Muscle of leg (tissue), 11 donors: ENCODE data around the gene DCC. TPM values are rescaled to one million over a fixed set of nuclear protein-coding genes. Genes with fewer than 3 reads are reported as not detected.

ENCODE experiments used
- DNase-seq: peaks from one replicate; pipeline ENCODE4 v3.0.0; 2013
- H3K27ac ChIP-seq: one replicate; pipeline ENCODE4 v1.5.1; 2013; ENCODE audit warnings: mild to moderate bottlenecking, low read length, control low read depth
- H3K27me3 ChIP-seq: one replicate; pipeline ENCODE4 v1.6.1; 2013; ENCODE audit warnings: low read length; ENCODE audit not compliant: control insufficient read depth, insufficient read depth
- H3K36me3 ChIP-seq: one replicate; pipeline ENCODE4 v1.6.1; 2013; ENCODE audit warnings: low read length; ENCODE audit not compliant: control insufficient read depth, insufficient read depth
- H3K4me1 ChIP-seq: one replicate; pipeline ENCODE4 v1.6.1; 2013; ENCODE audit warnings: low read length; ENCODE audit not compliant: control insufficient read depth, insufficient read depth
- H3K4me3 ChIP-seq: one replicate; pipeline ENCODE4 v1.5.1; 2013; ENCODE audit warnings: low read length, control low read depth
- H3K9me3 ChIP-seq: replicated peaks from 2 replicates; pipeline ENCODE4 v1.6.1; 2013; ENCODE audit warnings: low read depth, low read length; ENCODE audit not compliant: control insufficient read depth
- WGBS: methylation state at CpG from one replicate; pipeline ENCODE4 v1.1.5; 2013; ENCODE audit warnings: missing lambda C conversion rate; ENCODE audit not compliant: insufficient coverage; 5-methylcytosine and 5-hydroxymethylcytosine counted together
- polyA plus RNA-seq, 8 donors: library from polyadenylated mRNA; unstranded; fragments of 120-200 nt; gene quantifications; one replicate each; pipeline versions ENCODE4 v1.2.1 to v1.2.3, GENCODE V29; 2013; ENCODE audit warnings: inconsistent platforms in 1 of 8, low replicate concordance in 1 of 8; ENCODE audit not compliant: insufficient read length in 8 of 8, insufficient read depth in 1 of 8
- total RNA-seq: library from RNA; stranded (reverse); fragments of 120-200 nt; gene quantifications from one replicate; pipeline ENCODE4 v1.2.4, GENCODE V29; 2013

Gene DCC
- total and polyA plus RNA-seq, 9 donors = 0.06 to 0.46 (median 0.13) TPM

- no peaks in the 10 kb centered on the region for H3K4me1 ChIP-seq
- H3K36me3 ChIP-seq = no peaks in the 10 kb centered on the region
- no CpG with 5 or more reads among the region's 2 CpGs for WGBS
- H3K9me3 ChIP-seq = no peaks in the 10 kb centered on the region
- no peak overlapping the region for H3K27ac ChIP-seq
- DNase-seq = no peak
- no peak overlapping the region for H3K4me3 ChIP-seq
- H3K27me3 ChIP-seq = no peaks in the 10 kb centered on the region
Measured at GRCh38 chr18:52484977-52485376, 145.0 kb downstream of the DCC start.

GRCh38 chr18:52486052-52486451 is 146.1 kb downstream of the DCC start:
- Histone ChIP-seq H3K4me3 (no peak overlapping the region), H3K4me1 (no peaks in the 10 kb centered on the region), H3K36me3 (no peaks in the 10 kb centered on the region), H3K27ac (no peak overlapping the region), H3K9me3 (no peaks in the 10 kb centered on the region), H3K27me3 (no peaks in the 10 kb centered on the region)
- WGBS = 100% methylated on average over 1 of the region's 6 CpGs
- DNase-seq = no peak

- Histone ChIP-seq H3K27me3 (no peaks in the 10 kb centered on the region), H3K4me1 (no peaks in the 10 kb centered on the region), H3K9me3 (peaks cover 14% of the 10 kb centered on the region), H3K4me3 (no peak overlapping the region), H3K36me3 (no peaks in the 10 kb centered on the region), H3K27ac (no peak overlapping the region)
- no CpG with 5 or more reads among the region's 4 CpGs for WGBS
- DNase-seq = no peak
Measured at GRCh38 chr18:52489396-52490306, 149.7 kb downstream of the DCC start.

GRCh38 chr18:52496426-52496825 is 156.4 kb downstream of the DCC start:
- Histone ChIP-seq H3K9me3 (peaks cover 19% of the 10 kb centered on the region), H3K4me1 (no peaks in the 10 kb centered on the region), H3K27ac (no peak overlapping the region), H3K27me3 (no peaks in the 10 kb centered on the region), H3K4me3 (no peak overlapping the region), H3K36me3 (no peaks in the 10 kb centered on the region)
- DNase-seq = no peak

GRCh38 chr18:52499016-52499415 is 159.0 kb downstream of the DCC start:
- Histone ChIP-seq H3K27me3 (no peaks in the 10 kb centered on the region), H3K4me1 (no peaks in the 10 kb centered on the region), H3K36me3 (no peaks in the 10 kb centered on the region), H3K27ac (no peak overlapping the region), H3K4me3 (no peak overlapping the region), H3K9me3 (peaks cover 7% of the 10 kb centered on the region)
- DNase-seq = no peak
- 89% methylated on average over 3 of the region's 6 CpGs for WGBS

GRCh38 chr18:52499644-52500043 is 159.6 kb downstream of the DCC start:
- H3K9me3 ChIP-seq = peaks cover 5% of the 10 kb centered on the region

GRCh38 chr18:52504589-52504988 is 164.6 kb downstream of the DCC start:
- WGBS = 41% methylated on average over 4 of the region's 5 CpGs
- Histone ChIP-seq H3K36me3 (no peaks in the 10 kb centered on the region), H3K9me3 (no peaks in the 10 kb centered on the region), H3K4me3 (no peak overlapping the region), H3K27me3 (no peaks in the 10 kb centered on the region), H3K4me1 (no peaks in the 10 kb centered on the region), H3K27ac (no peak overlapping the region)
- no peak for DNase-seq

More at GRCh38 chr18:52499644-52500043, 159.6 kb downstream of the DCC start:
- H3K36me3 ChIP-seq = no peaks in the 10 kb centered on the region
- DNase-seq = no peak
- H3K27ac ChIP-seq = no peak overlapping the region
- H3K4me3 ChIP-seq = no peak overlapping the region
- H3K27me3 ChIP-seq = no peaks in the 10 kb centered on the region
- WGBS = no CpG with 5 or more reads among the region's 3 CpGs
- no peaks in the 10 kb centered on the region for H3K4me1 ChIP-seq

GRCh38 chr18:52510139-52510538 is 170.1 kb downstream of the DCC start:
- Histone ChIP-seq H3K9me3 (no peaks in the 10 kb centered on the region), H3K36me3 (no peaks in the 10 kb centered on the region), H3K4me1 (no peaks in the 10 kb centered on the region), H3K27me3 (no peaks in the 10 kb centered on the region), H3K4me3 (no peak overlapping the region), H3K27ac (no peak overlapping the region)
- DNase-seq = no peak
- WGBS = 53% methylated on average over 3 of the region's 3 CpGs

- 70% methylated on average over 1 of the region's 2 CpGs for WGBS
- no peaks in the 10 kb centered on the region for H3K4me1 ChIP-seq
- no peak overlapping the region for H3K4me3 ChIP-seq
- no peaks in the 10 kb centered on the region for H3K9me3 ChIP-seq
- no peak overlapping the region for H3K27ac ChIP-seq
- H3K27me3 ChIP-seq = no peaks in the 10 kb centered on the region
- no peak for DNase-seq
- no peaks in the 10 kb centered on the region for H3K36me3 ChIP-seq
Measured at GRCh38 chr18:52518086-52518485, 178.1 kb downstream of the DCC start.

GRCh38 chr18:52519021-52519420 is 179.0 kb downstream of the DCC start:
- WGBS = 11% methylated on average over 1 of the region's 1 CpG
- Histone ChIP-seq H3K4me3 (no peak overlapping the region), H3K36me3 (no peaks in the 10 kb centered on the region), H3K9me3 (no peaks in the 10 kb centered on the region), H3K27me3 (no peaks in the 10 kb centered on the region), H3K4me1 (no peaks in the 10 kb centered on the region), H3K27ac (no peak overlapping the region)
- no peak for DNase-seq
